Glomerular visceral epithelial cell (primary cell): ENCODE results near the gene STARD13.
A peak's percentile ranks its signal among the peaks of the same experiment; 100 is the strongest.

ENCODE experiments used
- DNase-seq: peaks from one replicate; pipeline ENCODE4 v3.0.0-alpha.2; 2016; ENCODE audit errors: extremely low spot score

The STARD13 gene

DNA sequence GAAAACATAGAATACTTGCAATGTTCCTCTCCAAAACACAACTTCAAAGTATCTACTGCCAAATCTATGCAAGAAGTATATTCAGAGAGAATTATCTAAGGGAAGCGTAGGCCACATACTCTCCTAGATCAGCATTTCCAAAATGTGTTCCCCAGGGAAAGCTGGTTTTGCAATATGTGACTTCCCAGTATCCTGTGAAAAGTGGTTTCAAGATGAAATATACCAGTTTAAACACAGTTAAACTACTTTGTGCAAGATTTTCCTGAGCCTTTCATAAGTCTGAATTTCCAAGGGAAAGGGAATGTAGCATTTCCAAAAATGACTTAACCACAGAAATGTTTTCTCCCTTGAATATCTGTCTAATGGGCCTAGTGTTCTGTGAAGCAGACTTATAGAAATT lies 7.6 kb downstream of the STARD13 start:
- no peak for DNase-seq

DNA sequence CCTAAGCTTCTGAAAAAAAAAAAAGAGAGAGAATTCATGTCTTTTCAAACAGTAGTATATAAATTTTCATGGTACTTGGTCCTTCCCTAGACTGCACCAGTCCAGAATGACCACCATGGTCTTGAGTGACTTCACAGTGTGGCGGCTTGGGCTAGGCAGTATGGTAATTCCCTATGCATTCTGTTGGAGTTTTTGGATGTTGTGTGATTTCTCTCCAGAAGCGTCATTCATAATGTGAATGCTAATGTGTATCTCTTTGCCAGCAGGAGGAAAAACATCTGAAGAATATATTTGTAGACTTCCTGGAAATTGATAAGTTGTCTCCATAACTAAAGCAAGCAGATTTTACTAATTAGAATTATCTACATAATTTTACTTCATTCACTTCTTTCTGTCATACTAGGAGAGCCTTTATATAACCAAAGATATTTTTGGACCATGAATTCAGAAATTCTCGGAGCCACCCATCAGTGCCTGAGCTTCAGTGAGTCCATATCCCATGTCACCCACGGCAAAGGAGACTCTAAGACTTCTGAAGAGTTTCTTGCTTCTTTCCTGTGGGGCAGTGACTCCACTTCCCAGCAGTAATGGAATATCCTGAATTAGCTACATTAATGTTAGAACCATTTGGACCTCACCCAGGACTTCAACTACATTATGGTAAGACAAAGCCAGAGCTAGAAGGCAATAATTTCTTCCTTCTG lies 8.4 kb downstream of the STARD13 start:
- no peak for DNase-seq

DNA sequence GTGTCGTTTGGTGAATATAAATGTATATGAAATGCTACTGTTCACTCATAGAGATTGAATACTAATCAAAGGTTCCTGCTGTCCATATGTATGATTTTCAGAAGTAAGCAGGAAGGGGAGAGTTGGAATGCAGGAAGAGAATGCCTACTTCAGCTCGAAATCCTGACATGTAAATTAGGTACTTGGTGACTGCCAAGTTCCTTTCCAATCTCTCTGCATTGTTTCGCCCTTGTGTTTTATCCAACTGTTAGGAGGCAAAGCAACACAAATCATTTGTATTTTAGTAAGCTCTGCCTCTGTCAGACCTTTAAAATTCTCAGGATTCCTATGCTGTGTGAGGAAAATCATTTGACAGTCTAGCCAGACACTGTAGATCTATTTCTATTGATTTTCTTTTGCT lies 9.0 kb downstream of the STARD13 start:
- no peak for DNase-seq

DNA sequence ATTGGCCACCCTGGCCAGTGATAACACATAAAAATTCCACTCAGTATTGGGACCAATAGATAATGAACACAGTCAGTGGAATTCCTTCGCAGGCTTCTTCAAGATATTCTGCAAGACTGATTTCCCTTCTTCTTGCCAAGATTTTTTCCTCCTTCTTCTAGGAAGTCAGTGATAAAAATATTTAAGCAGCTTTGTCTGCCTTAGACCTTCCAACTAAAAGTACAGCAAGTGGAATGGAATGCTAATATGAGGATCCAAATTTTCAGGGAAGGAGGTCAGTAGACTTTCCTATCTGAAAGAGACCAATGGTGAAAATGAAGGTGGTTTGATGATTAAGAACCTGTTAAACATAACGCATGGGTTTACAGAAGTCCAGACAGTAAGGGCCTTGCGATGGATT lies 9.6 kb downstream of the STARD13 start:
- DNase-seq: no peak

DNA sequence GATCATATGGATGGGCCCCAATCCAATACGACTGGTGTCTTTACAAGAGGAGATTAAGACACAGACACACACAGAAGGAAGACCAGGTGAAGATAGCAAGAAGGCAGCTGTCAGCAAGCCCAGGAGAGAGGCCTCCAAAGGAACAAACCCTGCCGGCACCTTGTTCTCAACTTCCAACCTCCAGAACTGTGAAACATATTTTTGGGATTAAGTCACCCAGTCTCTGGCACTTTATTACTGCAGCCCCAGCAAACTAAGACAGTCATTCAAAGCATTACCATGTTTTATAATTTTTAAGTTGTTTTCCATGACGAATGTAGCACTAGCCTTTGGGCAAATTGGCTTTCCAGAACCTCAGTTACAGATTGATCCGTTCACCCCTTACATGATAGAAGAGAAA lies 11.3 kb downstream of the STARD13 start:
- DNase-seq: no peak

DNA sequence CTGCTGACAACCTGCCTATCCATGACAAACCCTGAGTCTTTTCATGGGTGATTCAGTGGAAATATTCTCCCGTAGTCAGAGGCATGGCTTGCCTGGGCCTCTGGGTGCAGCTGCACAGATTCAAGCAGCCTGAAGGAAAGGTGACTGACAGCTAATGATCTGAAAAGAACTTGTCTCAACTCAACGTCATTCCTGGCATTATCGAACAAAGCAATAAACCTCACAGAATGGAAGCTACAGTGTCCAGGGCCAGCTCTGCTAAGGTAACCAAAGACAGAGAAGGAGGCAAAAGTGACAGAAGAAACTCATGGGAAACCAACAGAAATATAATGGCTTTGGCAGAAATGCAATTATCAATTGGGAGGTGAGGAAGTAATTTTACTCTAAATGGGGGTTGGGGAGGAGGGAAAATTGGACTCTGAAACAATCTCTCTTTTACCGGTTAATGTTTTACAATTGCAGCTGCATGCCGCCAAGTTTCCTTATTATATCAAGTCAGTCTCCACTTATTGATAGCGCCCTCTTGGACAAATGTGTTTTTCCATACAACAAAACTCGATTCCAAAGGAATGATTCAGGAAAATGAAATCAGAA lies 12.9 kb downstream of the STARD13 start:
- DNase-seq: peak; percentile 63

DNA sequence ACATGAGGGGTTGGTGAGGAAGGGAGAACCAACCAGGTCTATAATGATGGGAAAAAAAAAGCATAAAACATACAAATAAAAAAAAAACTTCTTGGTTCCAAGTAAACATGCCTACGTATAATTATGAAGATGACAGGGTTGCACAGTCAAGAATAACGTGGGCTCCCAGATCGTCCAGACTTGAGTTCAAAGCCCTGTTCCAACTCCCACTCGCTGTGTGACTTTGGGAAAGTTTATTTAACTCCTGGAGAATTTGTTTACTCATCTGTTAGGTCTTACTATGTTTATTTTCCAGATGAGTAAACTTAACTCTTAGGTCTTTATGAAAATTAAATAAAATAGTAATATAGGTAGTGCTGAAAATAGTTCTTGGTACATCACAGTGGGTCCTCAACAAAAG lies 13.8 kb downstream of the STARD13 start:
- DNase-seq: no peak

DNA sequence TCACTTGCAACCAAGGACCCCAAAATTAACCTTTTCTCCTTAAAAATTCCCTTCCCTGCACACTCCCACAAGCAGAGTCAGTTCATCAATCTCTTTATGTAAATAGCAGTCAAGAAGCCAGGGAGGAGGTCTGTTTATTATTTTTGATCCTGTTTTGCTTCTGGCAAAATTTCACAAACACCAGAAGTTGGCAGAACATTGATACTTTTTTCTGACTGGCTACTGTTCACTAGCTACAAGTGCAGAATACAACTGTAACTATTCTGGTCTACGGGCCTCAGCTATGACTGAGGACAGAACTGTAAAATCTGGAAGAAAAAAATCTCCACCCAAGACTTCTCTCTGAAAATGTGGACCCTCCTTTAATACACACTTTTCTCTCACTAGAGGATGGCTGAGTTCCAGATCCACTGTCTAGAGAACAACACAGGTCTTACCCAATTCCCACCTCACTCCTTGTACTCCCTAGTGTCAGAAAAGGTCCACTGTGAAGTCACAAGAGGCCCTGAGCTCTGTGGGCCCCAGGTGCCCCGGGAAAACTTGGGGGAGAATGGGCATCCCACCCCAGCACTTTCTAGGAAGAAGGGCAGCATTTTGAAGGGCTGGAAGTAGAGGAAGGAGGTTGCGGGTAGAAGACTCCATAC lies 14.5 kb downstream of the STARD13 start:
- DNase-seq: no peak

DNA sequence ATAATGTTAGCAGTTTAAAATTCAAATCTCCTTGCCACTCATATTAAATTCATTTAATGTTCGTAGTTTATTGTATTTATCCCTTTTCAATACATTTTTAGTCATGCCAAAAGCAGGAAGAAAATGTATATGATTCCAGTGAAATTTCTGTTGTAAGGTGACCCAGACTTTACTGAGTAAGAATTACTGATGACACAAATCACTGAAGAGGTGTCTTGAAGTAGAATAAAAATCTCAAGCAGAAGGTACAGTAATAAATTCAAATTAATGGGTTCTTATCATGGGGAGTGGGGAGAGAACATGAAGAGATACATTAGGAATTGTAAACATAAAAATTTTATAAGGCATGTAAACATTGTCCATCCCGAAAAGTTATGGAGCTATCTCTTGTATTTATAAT lies 19.9 kb downstream of the STARD13 start:
- DNase-seq: no peak

DNA sequence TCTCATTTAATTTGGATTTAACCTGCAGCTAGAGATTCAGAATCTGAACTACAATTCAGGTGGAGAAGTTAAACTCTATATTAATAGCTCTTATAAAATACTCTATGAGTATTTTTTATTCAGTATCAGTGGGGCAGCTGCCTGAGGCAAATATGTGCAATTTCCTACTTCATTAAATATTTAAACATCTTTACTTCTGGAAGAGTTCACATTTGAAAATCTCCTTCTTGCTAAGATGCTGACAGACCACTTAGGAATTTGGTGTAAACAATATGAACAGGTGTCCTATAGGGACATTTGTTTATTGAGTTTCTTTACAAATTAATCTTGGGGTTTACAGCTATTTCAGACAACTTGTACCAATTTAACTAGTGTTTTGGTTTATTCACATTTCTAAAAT lies 20.4 kb downstream of the STARD13 start:
- DNase-seq: no peak

DNA sequence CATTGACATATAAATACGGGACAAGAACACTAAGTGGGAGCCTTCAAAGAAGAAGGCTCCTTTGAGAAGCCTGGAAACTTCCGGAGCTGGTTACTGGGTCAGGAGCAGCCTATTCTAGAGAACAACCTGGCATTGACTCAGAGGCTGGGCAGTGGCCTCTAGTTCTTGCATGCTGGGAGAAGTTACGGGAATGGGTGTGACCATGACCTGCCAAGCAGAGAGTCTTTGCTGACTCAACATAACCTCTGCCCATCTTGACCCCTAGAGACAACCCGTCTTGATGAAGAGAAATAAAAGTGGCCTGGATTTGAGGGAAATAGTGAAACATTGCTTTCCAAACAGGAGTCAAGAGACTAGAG lies 21.0 kb downstream of the STARD13 start:
- peak; percentile 69 for DNase-seq

DNA sequence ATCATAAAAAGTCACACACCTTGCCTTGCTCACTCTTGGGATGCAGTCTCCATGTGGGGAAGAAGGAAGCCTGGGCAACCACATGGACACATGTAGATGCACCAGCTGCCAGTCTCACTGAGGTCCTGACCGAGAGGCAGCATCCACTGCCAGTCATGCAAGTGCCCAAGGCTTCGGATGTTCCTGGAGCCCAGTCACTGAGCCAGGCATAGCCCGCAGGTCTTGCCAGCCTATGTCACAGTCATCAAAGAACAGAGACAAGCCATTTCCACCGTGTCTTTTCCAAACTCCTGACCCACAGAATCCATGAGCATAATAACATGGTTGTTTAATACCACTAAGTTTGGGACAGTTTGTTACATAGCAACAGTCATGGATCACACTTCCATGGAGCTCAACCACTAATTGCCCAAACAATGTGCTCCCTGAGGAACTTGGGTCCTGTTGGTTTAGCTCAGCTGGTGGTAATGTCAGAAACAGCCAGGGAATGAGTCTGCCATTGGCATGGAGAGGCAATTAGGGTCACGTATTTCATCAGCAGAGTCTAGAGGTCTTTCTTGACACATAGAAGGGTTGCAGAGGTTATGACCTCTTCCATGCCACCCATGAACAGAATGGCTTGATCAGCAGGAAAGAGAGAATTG lies 21.5 kb downstream of the STARD13 start:
- DNase-seq: peak; percentile 71

DNA sequence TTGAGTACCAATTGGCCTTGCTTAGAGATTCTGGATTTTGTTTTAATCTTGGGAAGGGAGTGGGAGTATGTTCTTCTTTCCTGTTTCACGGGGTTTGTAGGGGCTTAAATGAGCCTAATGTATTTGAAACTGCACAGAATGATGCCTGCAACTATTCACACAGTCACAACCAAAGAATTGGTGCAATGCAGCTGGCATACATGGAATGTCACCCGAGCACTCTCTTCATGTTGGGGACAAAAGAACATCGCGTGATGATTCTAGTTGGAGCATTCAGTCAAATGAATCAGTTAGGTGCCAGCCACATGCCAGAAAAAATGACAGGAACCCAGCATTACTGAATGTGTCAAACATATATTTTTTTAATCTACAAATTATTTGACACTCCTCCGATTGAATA lies 22.1 kb downstream of the STARD13 start:
- no peak for DNase-seq

DNA sequence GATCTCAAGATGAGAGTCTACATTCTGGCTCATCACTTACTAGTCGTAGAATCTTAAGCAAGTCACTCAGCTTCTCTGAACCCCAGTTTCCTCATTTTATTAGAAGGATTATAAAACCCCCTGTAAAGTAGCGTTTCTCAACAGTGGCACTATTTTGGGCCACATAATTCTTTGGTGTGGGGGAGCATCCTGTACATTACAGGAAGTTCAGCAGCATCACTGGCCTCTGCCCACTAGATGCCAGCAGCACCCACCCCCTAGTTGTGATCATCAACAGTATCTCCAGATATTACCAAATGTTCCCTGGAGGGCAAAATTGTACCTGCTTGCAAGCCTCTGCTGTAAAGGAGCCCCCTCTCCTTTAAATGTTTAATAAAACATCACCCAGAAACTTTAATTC lies 22.6 kb downstream of the STARD13 start:
- no peak for DNase-seq

DNA sequence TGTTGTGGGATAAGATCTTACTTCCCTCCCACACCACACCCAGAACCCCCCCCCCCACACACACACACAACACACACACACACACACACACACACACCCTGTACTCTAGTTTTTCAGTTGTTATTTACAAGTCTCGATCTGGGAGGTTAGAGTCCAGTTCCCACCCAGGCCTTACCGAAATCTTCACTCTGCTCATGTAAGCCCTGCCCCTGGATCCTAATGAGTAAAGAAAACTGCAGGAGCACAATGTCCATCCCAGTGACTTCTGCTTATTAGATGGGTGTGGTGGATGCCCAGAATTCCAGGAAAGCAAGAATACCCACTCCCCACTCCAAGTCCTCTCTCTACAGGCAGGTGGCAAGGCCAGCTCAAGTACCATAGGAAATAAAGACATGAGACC lies 23.0 kb downstream of the STARD13 start:
- DNase-seq: no peak

DNA sequence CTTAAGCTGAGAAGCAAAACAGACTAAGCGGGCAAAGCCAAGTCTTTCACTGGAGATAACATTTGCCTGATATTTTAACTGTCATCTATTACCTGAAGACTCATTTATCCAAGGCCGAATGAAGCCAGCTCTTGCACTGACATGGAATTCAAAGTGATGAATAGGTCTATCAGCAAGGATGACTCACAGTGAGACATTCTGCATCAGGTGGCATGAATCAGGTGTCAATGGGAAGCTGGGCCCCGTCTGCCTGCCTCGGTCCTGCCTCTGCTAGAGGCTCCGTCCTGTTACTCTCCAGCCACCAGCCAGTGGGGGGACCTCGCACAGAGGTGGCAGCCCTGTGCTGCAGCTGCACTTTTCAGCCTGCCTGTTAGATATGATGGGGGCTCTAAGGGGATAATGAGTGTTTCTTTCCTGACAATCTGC lies 23.5 kb downstream of the STARD13 start:
- peak; percentile 78 for DNase-seq

DNA sequence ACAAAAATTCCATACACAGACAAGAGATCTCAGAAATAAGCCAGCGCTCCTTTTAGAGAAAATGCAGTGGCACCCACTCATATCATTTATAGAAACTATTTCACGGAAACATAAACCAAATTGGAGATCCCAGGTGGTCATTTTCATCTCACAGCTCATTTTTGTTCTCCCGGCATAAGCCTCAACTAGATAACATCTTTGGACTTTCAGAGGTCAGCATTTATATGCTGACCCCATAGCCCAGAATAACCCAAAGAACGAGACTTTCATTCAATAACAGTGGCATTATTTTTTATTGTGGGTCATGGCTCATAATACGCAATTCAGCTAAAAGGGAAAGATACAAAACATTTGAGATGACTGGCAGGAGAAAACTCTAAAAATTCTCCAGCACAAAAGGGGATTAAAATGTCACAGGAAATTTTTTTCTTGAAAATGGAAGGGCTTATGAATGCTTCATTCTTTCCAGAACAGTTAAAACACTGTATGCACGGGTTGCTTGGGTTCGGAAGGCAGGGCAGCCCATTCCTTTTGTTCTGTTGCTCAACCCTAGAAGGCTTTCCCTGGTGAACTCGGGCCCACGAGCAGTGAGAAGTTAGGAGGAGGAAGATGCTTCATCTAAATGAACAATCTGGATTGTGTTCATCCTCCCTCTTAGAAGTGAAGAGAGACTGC lies 24.0 kb downstream of the STARD13 start:
- no peak for DNase-seq

DNA sequence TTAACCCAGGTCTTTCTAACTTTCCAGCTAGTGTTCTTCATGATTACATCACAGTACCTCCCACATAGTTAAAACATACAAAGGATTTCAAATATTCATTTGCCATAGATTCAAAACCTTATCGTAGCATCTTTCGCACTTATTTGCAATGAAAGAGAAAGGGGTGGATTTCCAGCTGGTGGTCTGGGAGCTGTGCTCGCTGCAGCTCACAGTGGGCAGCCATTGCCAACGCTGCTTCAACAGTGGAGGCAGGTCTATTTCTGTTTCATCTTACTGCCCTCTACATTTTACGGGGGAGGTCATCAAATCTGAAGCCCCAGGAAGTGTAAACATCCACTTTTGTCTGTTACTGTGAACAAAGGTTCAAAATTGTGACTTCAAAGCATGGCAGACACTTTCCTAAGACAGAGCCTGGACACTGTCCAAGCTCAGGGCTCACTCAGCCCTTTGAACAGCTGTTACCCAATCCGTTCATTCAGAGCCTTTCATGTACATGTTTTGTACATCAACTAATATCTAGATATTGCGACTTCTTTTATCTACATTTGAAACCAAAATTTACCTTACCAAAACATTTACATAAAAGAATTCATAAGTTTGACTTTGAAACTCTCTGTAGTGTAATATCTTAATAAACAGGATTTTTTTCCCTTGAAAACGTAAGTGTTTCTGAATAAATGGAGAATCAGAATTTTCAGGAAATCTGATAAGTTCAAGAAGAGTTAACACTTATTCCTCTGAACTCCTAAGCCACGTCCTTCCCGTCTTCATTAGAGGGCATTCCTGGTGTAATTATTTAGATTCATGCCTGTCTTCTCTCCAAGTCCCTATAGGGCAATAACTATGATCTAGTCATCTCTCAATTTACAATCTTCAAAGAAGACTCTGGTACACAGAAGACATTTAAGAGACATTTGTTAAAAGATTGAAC lies 25.1 kb downstream of the STARD13 start:
- DNase-seq: no peak

DNA sequence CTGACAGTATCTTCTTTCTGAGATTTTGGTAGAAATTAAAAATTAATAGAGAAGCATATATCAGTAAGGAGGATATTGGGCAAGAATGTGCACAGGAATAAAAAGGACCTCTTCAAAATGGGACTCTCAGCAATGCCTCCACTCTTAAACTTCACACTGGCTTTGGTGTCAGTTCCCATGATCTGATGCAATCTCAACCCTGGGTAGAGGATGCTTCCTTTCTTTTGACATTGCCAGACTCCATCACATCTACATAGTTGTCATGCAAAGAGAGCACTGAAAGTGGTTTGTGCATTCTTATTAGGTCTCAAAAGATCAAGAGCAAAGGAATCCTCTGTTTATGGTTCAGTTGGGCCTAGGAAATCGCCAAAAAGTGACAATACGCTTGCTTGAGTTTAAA lies 26.3 kb downstream of the STARD13 start:
- DNase-seq: no peak

DNA sequence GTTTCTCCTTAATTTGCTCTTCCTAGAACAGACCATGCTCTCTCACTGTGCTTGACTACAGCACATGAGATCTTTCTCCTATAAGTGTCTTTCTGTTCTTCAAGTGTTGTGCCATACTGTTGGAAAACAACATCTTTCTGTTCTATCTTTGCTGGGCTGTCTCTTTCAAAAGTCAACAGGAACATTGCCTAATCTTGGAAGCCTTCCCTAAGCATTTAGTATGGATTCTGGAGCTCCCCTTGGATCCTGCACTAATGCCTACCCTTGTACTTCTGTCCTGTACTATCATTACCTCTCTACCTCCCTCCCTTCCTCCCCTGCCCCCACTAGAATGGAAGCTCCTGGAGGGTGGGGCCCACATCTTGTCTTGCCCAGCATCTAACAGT lies 26.8 kb downstream of the STARD13 start:
- no peak for DNase-seq
